ENCODE measurements around the gene HS6ST2.

The HS6ST2 gene

DNA sequence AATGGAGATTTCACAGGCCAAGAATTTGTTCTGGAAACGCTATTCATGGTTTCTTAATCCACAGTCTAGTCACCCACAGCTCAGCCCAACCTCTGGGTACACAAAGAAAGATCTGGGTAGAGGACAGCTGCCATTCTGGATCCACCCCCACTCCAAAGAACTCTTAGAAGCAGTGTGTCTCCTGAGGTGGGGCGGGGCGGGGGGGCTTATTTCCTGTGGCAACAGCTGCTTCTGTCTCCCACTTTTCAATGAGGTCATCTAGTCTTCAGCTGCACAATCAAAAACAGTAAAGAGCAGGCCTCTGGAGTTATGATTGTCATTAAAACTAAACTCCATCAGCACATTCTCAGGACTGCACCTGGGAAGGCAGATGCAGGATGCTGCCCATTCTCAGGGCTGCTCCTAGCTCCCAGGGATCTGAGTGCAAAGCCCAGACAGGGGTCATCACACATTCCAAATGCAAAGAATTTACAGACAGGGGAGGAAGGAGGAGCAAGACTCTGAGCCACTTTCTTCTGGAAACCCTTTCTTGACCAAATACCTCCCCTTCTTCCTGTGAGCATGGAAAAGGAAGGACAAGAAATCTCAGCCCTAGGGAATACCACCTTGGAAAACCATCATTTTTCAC is 207.3 kb downstream of the HS6ST2 start:
- Histone ChIP-seq H3K9ac (ENCODE audit: low read depth, low read length, poor library complexity) (no peak overlapping the region), H3K18ac (ENCODE audit: low read length) (no peak overlapping the region), H3K4ac (ENCODE audit: low read length) (no peak overlapping the region), H3K27me3 (ENCODE audit: control insufficient read depth in 3 of 3, insufficient read depth in 3 of 3, low read depth in 1 of 3, low read length in 3 of 3) (no peaks in the 10 kb centered on the region), H3K4me2 (ENCODE audit: insufficient read depth, low read length, poor library complexity, severe bottlenecking) (no peak overlapping the region), H4K91ac (ENCODE audit: low read depth, low read length, poor library complexity) (no peak overlapping the region), H2BK5ac (ENCODE audit: low read length) (no peak overlapping the region), H2AK5ac (ENCODE audit: low read depth, low read length) (no peak overlapping the region), H2BK12ac (ENCODE audit: low read length) (no peak overlapping the region), H2BK120ac (ENCODE audit: low read depth, low read length) (no peak overlapping the region), H3K23ac (ENCODE audit: low read depth, low read length, poor library complexity) (no peak overlapping the region), H3K14ac (ENCODE audit: low read length) (no peak overlapping the region), H3K9me3 (replicated peaks in 1 of 2; ENCODE audit: control insufficient read depth in 2 of 2, insufficient read depth in 1 of 2, low read depth in 1 of 2, low read length in 2 of 2) (no peaks in the 10 kb centered on the region), H3K4me1 (ENCODE audit: control insufficient read depth in 2 of 2, insufficient read depth in 1 of 2, low read depth in 1 of 2, low read length in 2 of 2) (peaks cover 0 to 16% of the 10 kb centered on the region in 2 donors), H2AFZ (ENCODE audit: low read length) (no peak overlapping the region), H3K36me3 (replicated peaks in 1 of 2; ENCODE audit: control insufficient read depth in 2 of 2, insufficient read depth in 2 of 2, low read length in 2 of 2) (no peaks in the 10 kb centered on the region), H3K27ac (replicated peaks; ENCODE audit: low read length) (no peak overlapping the region), H2BK15ac (ENCODE audit: low read length) (no peak overlapping the region), H3K79me1 (ENCODE audit: low read depth, low read length) (no peaks in the 10 kb centered on the region), H4K8ac (ENCODE audit: low read depth, low read length) (no peak overlapping the region), H3K4me3 (ENCODE audit: low read length in 2 of 2) (no peak overlapping the region)
- no peak for DNase-seq (ENCODE audit: low spot score)
- WGBS, 2 donors (ENCODE audit: extremely low coverage in 2 of 2, insufficient read length in 2 of 2, insufficient replicate concordance in 1 of 2), result no CpG with 5 or more reads among the region's 3 CpGs

DNA sequence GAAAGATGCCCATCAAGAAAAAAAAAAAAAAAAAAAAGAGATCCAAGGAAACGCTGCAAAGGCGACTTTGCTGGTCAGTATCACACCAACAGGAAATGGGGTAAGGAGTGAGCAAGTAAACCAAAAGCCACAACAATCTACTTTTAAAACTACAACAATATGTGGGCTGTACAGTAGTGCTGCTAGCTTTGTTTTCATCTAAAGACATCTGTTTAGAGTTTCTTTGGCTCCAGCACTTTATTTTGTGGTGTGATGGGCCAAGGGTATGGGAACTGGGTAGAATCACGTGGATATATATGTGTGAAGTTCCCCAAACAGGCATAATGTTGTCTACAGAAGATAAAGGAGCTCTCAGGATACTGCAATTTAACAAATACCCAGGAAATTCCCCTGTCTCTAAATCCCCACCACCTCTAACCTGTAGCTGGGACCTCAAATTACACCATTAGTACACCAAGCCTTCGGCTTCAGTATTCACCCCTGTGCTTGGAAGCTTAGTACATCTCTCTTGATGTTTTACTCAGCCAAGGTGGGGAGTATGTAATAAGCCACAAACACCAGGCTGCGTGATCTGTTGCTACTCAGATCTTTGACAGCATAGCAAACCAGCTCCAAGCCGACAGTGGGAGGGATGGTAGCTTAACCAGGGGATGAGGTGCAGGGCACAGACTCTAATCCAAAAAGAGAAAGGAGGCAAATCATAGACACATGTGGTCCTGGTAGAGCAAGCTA is 207.9 kb downstream of the HS6ST2 start:
- Histone ChIP-seq H3K27me3 (ENCODE audit: control insufficient read depth in 3 of 3, insufficient read depth in 3 of 3, low read depth in 1 of 3, low read length in 3 of 3) (no peaks in the 10 kb centered on the region), H2AK5ac (ENCODE audit: low read depth, low read length) (no peak overlapping the region), H2AFZ (ENCODE audit: low read length) (no peak overlapping the region), H3K4me1 (ENCODE audit: control insufficient read depth in 2 of 2, insufficient read depth in 1 of 2, low read depth in 1 of 2, low read length in 2 of 2) (peaks cover 0 to 16% of the 10 kb centered on the region in 2 donors), H3K4me3 (ENCODE audit: low read length in 2 of 2) (no peak overlapping the region), H3K18ac (ENCODE audit: low read length) (no peak overlapping the region), H2BK15ac (ENCODE audit: low read length) (no peak overlapping the region), H2BK12ac (ENCODE audit: low read length) (no peak overlapping the region), H3K23ac (ENCODE audit: low read depth, low read length, poor library complexity) (no peak overlapping the region), H2BK5ac (ENCODE audit: low read length) (no peak overlapping the region), H3K79me1 (ENCODE audit: low read depth, low read length) (no peaks in the 10 kb centered on the region), H3K36me3 (replicated peaks in 1 of 2; ENCODE audit: control insufficient read depth in 2 of 2, insufficient read depth in 2 of 2, low read length in 2 of 2) (no peaks in the 10 kb centered on the region), H4K8ac (ENCODE audit: low read depth, low read length) (no peak overlapping the region), H3K4me2 (ENCODE audit: insufficient read depth, low read length, poor library complexity, severe bottlenecking) (no peak overlapping the region), H3K9ac (ENCODE audit: low read depth, low read length, poor library complexity) (no peak overlapping the region), H3K4ac (ENCODE audit: low read length) (no peak overlapping the region), H3K9me3 (replicated peaks in 1 of 2; ENCODE audit: control insufficient read depth in 2 of 2, insufficient read depth in 1 of 2, low read depth in 1 of 2, low read length in 2 of 2) (no peaks in the 10 kb centered on the region), H3K14ac (ENCODE audit: low read length) (no peak overlapping the region), H2BK120ac (ENCODE audit: low read depth, low read length) (no peak overlapping the region), H3K27ac (replicated peaks; ENCODE audit: low read length) (no peak overlapping the region), H4K91ac (ENCODE audit: low read depth, low read length, poor library complexity) (no peak overlapping the region)
- no CpG with 5 or more reads among the region's 6 CpGs for WGBS, 2 donors (ENCODE audit: extremely low coverage in 2 of 2, insufficient read length in 2 of 2, insufficient replicate concordance in 1 of 2)
- DNase-seq (ENCODE audit: low spot score), result no peak

DNA sequence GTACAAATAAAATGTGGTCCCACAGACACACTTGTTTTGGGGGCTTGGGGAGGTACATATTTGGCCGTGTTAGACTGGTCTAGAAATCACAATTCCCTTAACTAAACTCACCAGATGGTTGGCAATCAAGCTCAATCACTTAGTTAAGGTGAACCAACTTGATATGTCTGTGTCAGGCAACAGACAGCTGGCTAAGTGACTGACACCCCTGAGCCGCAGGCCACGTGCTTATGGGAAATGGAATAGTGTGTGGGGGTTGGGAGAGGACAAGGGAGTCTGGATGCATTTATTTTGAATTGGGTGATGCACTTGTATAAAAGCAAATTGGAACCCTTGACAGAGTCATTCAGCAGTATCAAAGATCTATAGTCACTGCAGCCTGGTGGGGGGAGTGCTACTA is 209.0 kb downstream of the HS6ST2 start:
- no CpG with 5 or more reads among the region's 3 CpGs for WGBS, 2 donors (ENCODE audit: extremely low coverage in 2 of 2, insufficient read length in 2 of 2, insufficient replicate concordance in 1 of 2)
- no peak overlapping the region for H3K4me3 ChIP-seq (ENCODE audit: low read length in 2 of 2)
- no peak overlapping the region for H4K8ac ChIP-seq (ENCODE audit: low read depth, low read length)
- H2AFZ ChIP-seq (ENCODE audit: low read length), result no peak overlapping the region
- H3K4me1 ChIP-seq (ENCODE audit: control insufficient read depth in 2 of 2, insufficient read depth in 1 of 2, low read depth in 1 of 2, low read length in 2 of 2), result peaks cover 0 to 16% of the 10 kb centered on the region in 2 donors
- no peak overlapping the region for H2BK120ac ChIP-seq (ENCODE audit: low read depth, low read length)
- no peaks in the 10 kb centered on the region for H3K9me3 ChIP-seq (replicated peaks in 1 of 2; ENCODE audit: control insufficient read depth in 2 of 2, insufficient read depth in 1 of 2, low read depth in 1 of 2, low read length in 2 of 2)
- no peak overlapping the region for H3K4me2 ChIP-seq (ENCODE audit: insufficient read depth, low read length, poor library complexity, severe bottlenecking)
- H2BK15ac ChIP-seq (ENCODE audit: low read length), result no peak overlapping the region
- no peak overlapping the region for H2BK5ac ChIP-seq (ENCODE audit: low read length)
- no peak overlapping the region for H2AK5ac ChIP-seq (ENCODE audit: low read depth, low read length)
- H3K9ac ChIP-seq (ENCODE audit: low read depth, low read length, poor library complexity), result no peak overlapping the region
- no peaks in the 10 kb centered on the region for H3K79me1 ChIP-seq (ENCODE audit: low read depth, low read length)
- no peak overlapping the region for H3K23ac ChIP-seq (ENCODE audit: low read depth, low read length, poor library complexity)
- no peaks in the 10 kb centered on the region for H3K36me3 ChIP-seq (replicated peaks in 1 of 2; ENCODE audit: control insufficient read depth in 2 of 2, insufficient read depth in 2 of 2, low read length in 2 of 2)
- H2BK12ac ChIP-seq (ENCODE audit: low read length), result no peak overlapping the region
- H3K18ac ChIP-seq (ENCODE audit: low read length), result no peak overlapping the region
- no peak for DNase-seq (ENCODE audit: low spot score)
- no peaks in the 10 kb centered on the region for H3K27me3 ChIP-seq (ENCODE audit: control insufficient read depth in 3 of 3, insufficient read depth in 3 of 3, low read depth in 1 of 3, low read length in 3 of 3)
- no peak overlapping the region for H3K14ac ChIP-seq (ENCODE audit: low read length)
- H4K91ac ChIP-seq (ENCODE audit: low read depth, low read length, poor library complexity), result no peak overlapping the region
- H3K27ac ChIP-seq (replicated peaks; ENCODE audit: low read length), result no peak overlapping the region
- H3K4ac ChIP-seq (ENCODE audit: low read length), result no peak overlapping the region

DNA sequence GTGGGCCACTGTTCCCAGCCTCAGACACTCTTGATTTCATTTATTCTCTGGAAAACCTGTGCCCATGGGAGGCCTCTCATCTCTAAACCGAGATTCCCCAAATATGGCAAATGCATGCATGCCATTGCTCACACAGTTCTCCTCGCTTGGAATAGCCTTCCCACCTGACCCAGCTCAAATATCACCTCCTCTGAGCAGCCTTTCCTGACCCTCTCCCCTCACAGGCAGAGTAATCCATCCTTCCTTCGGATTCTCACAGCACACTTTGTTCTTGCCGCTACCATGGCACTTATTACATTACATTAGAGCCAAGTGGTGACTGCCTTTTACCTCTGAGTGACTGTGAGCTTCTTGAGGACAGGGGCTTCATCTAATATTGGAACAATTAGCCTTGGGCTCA is 209.5 kb downstream of the HS6ST2 start:
- no peaks in the 10 kb centered on the region for H3K36me3 ChIP-seq (replicated peaks in 1 of 2; ENCODE audit: control insufficient read depth in 2 of 2, insufficient read depth in 2 of 2, low read length in 2 of 2)
- H2AK5ac ChIP-seq (ENCODE audit: low read depth, low read length), result no peak overlapping the region
- no peak overlapping the region for H2BK12ac ChIP-seq (ENCODE audit: low read length)
- H3K4me3 ChIP-seq (ENCODE audit: low read length in 2 of 2), result no peak overlapping the region
- H2BK15ac ChIP-seq (ENCODE audit: low read length), result no peak overlapping the region
- no peak overlapping the region for H2BK120ac ChIP-seq (ENCODE audit: low read depth, low read length)
- no peak overlapping the region for H4K8ac ChIP-seq (ENCODE audit: low read depth, low read length)
- H3K9ac ChIP-seq (ENCODE audit: low read depth, low read length, poor library complexity), result no peak overlapping the region
- no peak overlapping the region for H2AFZ ChIP-seq (ENCODE audit: low read length)
- no CpG with 5 or more reads among the region's 4 CpGs for WGBS, 2 donors (ENCODE audit: extremely low coverage in 2 of 2, insufficient read length in 2 of 2, insufficient replicate concordance in 1 of 2)
- H4K91ac ChIP-seq (ENCODE audit: low read depth, low read length, poor library complexity), result no peak overlapping the region
- no peaks in the 10 kb centered on the region for H3K27me3 ChIP-seq (ENCODE audit: control insufficient read depth in 3 of 3, insufficient read depth in 3 of 3, low read depth in 1 of 3, low read length in 3 of 3)
- no peak overlapping the region for H3K14ac ChIP-seq (ENCODE audit: low read length)
- H3K23ac ChIP-seq (ENCODE audit: low read depth, low read length, poor library complexity), result no peak overlapping the region
- no peak for DNase-seq (ENCODE audit: low spot score)
- H3K18ac ChIP-seq (ENCODE audit: low read length), result no peak overlapping the region
- H3K27ac ChIP-seq (replicated peaks; ENCODE audit: low read length), result no peak overlapping the region
- H3K4me2 ChIP-seq (ENCODE audit: insufficient read depth, low read length, poor library complexity, severe bottlenecking), result no peak overlapping the region
- H3K9me3 ChIP-seq (replicated peaks in 1 of 2; ENCODE audit: control insufficient read depth in 2 of 2, insufficient read depth in 1 of 2, low read depth in 1 of 2, low read length in 2 of 2), result no peaks in the 10 kb centered on the region
- no peak overlapping the region for H3K4ac ChIP-seq (ENCODE audit: low read length)
- H2BK5ac ChIP-seq (ENCODE audit: low read length), result no peak overlapping the region
- H3K4me1 ChIP-seq (ENCODE audit: control insufficient read depth in 2 of 2, insufficient read depth in 1 of 2, low read depth in 1 of 2, low read length in 2 of 2), result peaks cover 0 to 16% of the 10 kb centered on the region in 2 donors
- H3K79me1 ChIP-seq (ENCODE audit: low read depth, low read length), result no peaks in the 10 kb centered on the region

All from neuronal stem cell (in vitro differentiated cells).